A549 treated with AZD2906 at 1 μM for 4 hours (cell line): ENCODE results near the gene ZNF658. TPM values are rescaled to one million over a fixed set of nuclear protein-coding genes. Genes with fewer than 3 reads are reported as not detected.

Experiments used
- total RNA-seq: library from RNA; stranded (reverse); fragments of 200-300 nt; extraction: Qiagen RNA extraction; gene quantifications from 5 replicates; pipeline ENCODE4 v1.2.3, GENCODE V29; 2022

Gene ZNF658
- 1.6 to 2.1 TPM (median 1.7 TPM) in 5 replicates for total RNA-seq

DNA sequence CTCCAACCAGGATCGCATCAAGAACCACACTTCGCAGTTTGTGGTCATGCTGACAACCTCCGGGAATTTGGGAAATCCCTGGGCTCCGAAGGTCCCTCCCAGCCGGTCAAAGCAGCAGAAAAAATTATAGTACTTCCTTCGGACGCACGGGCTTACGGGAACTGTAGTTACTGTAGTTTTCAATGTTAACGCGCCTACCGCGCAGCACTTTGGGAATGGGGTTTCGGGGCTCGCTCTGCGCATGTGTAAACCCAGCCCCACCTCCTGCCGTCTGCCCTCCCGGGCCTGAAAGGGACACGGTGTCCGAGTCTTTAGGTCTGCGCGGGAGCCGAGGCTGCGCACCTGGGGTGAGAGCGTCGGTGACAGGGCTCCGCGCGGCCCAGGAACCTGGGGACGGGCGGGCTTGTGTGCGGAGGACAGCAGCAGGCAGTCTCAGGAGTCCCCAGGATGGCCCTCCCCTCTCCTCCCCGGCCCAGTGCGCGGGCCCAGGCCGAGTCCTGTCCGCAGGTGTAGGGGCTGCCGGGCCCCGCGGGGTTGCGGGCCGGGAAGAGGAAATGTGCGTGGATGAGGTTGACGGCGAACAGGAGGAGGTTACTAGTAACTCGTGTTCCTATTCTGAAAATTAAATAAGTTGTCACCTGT, at the start of gene ZNF658:
Gene ZNF658, plus strand, starts transcription at position 236 of the 642 bp plus-strand sequence. CDS start 2,837 bp downstream, outside the sequence.

Other genes starting within 250 kb of the ZNF658 start
- gene SPATA31A3, start 91.8 kb downstream of the ZNF658 start, total RNA-seq = not detected in 5 replicates